ENCODE measurements around the gene SMAD5.

Gene SMAD5

GRCh38 chr5:136108766-136109165 lies 23.9 kb upstream of the SMAD5 start:
- no peaks in the 10 kb centered on the region for H3K9me3 ChIP-seq (ENCODE audit: control insufficient read depth, insufficient read depth, low read depth, low read length)
- H3K27ac ChIP-seq (ENCODE audit: extremely low read depth, low read depth, low read length): no peak overlapping the region
- POLR2A ChIA-PET: no interaction called here
- no peak overlapping the region for H3K4me3 ChIP-seq (ENCODE audit: low read depth, low read length)
- CTCF ChIA-PET: interaction anchor here (0.6 to 1.3 kb wide), 3 partner anchors 8 to 908 kb away, joined by 3 read pairs; no protein-coding TSS in a partner anchor
- peaks cover 2% of the 10 kb centered on the region; the same call in 1 of the 2 replicates for H3K4me1 ChIP-seq (ENCODE audit: control insufficient read depth, insufficient read depth, low read length)
- H3K36me3 ChIP-seq (ENCODE audit: control insufficient read depth in 2 of 2, insufficient read depth in 1 of 2, low read length in 2 of 2): no peaks in the 10 kb centered on the region
- TF ChIP-seq ZSCAN16 (tag by site-specific recombination; IDR thresholded peaks at IDR 0.05): no peak
- no peak for TF ChIP-seq INSM2 (tag by site-specific recombination; IDR thresholded peaks at IDR 0.05)
- no peak for TF ChIP-seq ZBTB21 (tag by site-specific recombination; IDR thresholded peaks at IDR 0.05)
- no peak for TF ChIP-seq ZNF350 (tag by site-specific recombination; IDR thresholded peaks at IDR 0.05)
- no peak for TF ChIP-seq ZSCAN18 (tag by site-specific recombination; IDR thresholded peaks at IDR 0.05)

- CTCF ChIA-PET: interaction anchor here (0.5 to 1.3 kb wide), 6 partner anchors 9 to 1562 kb away, joined by 3 to 5 read pairs (median 3); no protein-coding TSS in a partner anchor
- Histone ChIP-seq H3K9me3 (ENCODE audit: control insufficient read depth, insufficient read depth, low read depth, low read length) (no peaks in the 10 kb centered on the region), H3K4me3 (ENCODE audit: low read depth, low read length) (no peak overlapping the region), H3K4me1 (ENCODE audit: control insufficient read depth, insufficient read depth, low read length) (peaks cover 2% of the 10 kb centered on the region; the same call in 1 of the 2 replicates), H3K36me3 (ENCODE audit: control insufficient read depth in 2 of 2, insufficient read depth in 1 of 2, low read length in 2 of 2) (no peaks in the 10 kb centered on the region), H3K27ac (ENCODE audit: extremely low read depth, low read depth, low read length) (no peak overlapping the region)
- TF ChIP-seq TSHZ1 (tag by site-specific recombination; IDR thresholded peaks at IDR 0.05; ENCODE audit: borderline replicate concordance): no peak
- TF ChIP-seq ZNF398 (tag by site-specific recombination; IDR thresholded peaks at IDR 0.05): no peak
- no peak for TF ChIP-seq TRIM28 (IDR thresholded peaks at IDR 0.05; ENCODE audit: borderline replicate concordance, low read length)
- TF ChIP-seq ZNF223 (tag by site-specific recombination; IDR thresholded peaks at IDR 0.05): no peak
- no peak for TF ChIP-seq ZNF596 (tag by site-specific recombination; IDR thresholded peaks at IDR 0.05)
- TF ChIP-seq ZNF600 (tag by site-specific recombination; IDR thresholded peaks at IDR 0.05): no peak
- TF ChIP-seq ZNF670 (tag by site-specific recombination; IDR thresholded peaks at IDR 0.05; ENCODE audit: low read depth): no peak
- TF ChIP-seq HOXA7 (CRISPR knock-in tag; IDR thresholded peaks at IDR 0.05; ENCODE audit: borderline replicate concordance): no peak
- TF ChIP-seq ZNF132 (tag by site-specific recombination; IDR thresholded peaks at IDR 0.05; ENCODE audit: borderline replicate concordance): no peak
- TF ChIP-seq ZNF549 (tag by site-specific recombination; IDR thresholded peaks at IDR 0.05): no peak
- TF ChIP-seq ZFHX2 (tag by site-specific recombination; conservative IDR thresholded peaks at IDR 0.05): no peak
- TF ChIP-seq ZNF214 (tag by site-specific recombination; IDR thresholded peaks at IDR 0.05; ENCODE audit: borderline replicate concordance): no peak
- no peak for TF ChIP-seq ZNF639 (tag by site-specific recombination; IDR thresholded peaks at IDR 0.05)
- no peak for TF ChIP-seq ZNF449 (tag by site-specific recombination; IDR thresholded peaks at IDR 0.05)
- TF ChIP-seq KLF1 (tag by site-specific recombination; IDR thresholded peaks at IDR 0.05): no peak
- no peak for TF ChIP-seq ZSCAN30 (tag by site-specific recombination; IDR thresholded peaks at IDR 0.05)
- no peak for TF ChIP-seq ZNF239 (tag by site-specific recombination; IDR thresholded peaks at IDR 0.05)
- no peak for TF ChIP-seq ZNF112 (tag by site-specific recombination; IDR thresholded peaks at IDR 0.05)
- POLR2A ChIA-PET: no interaction called here
Measured at GRCh38 chr5:136109453-136110135, 23.1 kb upstream of the SMAD5 start.

All from HEK293 (cell line).